HG03439 (cell line): ENCODE measurements around the gene TENT4B.
A peak's percentile ranks its signal among the peaks of the same experiment; 100 is the strongest.

Experiments
- ATAC-seq: cut with Tn5 transposase; IDR thresholded peaks from one replicate; pipeline ENCODE4 v1.9.1; 2021; ENCODE audit warnings: mild to moderate bottlenecking, moderate library complexity; ENCODE audit not compliant: unreplicated experiment

The TENT4B gene

GRCh38 chr16:50252082-50252611 lies 99.0 kb downstream of the TENT4B start:
- no peak for ATAC-seq

GRCh38 chr16:50252874-50253513 lies 99.9 kb downstream of the TENT4B start:
- ATAC-seq = no peak

GRCh38 chr16:50253514-50253910 lies 100.4 kb downstream of the TENT4B start:
- ATAC-seq = no peak

GRCh38 chr16:50254072-50254471 lies 101.0 kb downstream of the TENT4B start:
- ATAC-seq = no peak

- no peak for ATAC-seq
Measured at GRCh38 chr16:50255538-50255937, 102.4 kb downstream of the TENT4B start.

- ATAC-seq = no peak
Measured at GRCh38 chr16:50256604-50257003, 103.5 kb downstream of the TENT4B start.

GRCh38 chr16:50257876-50258275 lies 104.8 kb downstream of the TENT4B start:
- ATAC-seq = no peak

- ATAC-seq = no peak
Measured at GRCh38 chr16:50259334-50260205, 106.5 kb downstream of the TENT4B start.

- ATAC-seq = no peak
Measured at GRCh38 chr16:50260206-50261159, 107.4 kb downstream of the TENT4B start.

GRCh38 chr16:50261160-50261706 lies 108.1 kb downstream of the TENT4B start:
- no peak for ATAC-seq

GRCh38 chr16:50261707-50262235 lies 108.7 kb downstream of the TENT4B start:
- ATAC-seq = no peak

GRCh38 chr16:50263060-50263909 lies 110.2 kb downstream of the TENT4B start:
- no peak for ATAC-seq

- ATAC-seq = no peak
Measured at GRCh38 chr16:50263940-50264929, 111.1 kb downstream of the TENT4B start.

GRCh38 chr16:50265260-50265659 lies 112.2 kb downstream of the TENT4B start:
- no peak for ATAC-seq

GRCh38 chr16:50265716-50266336 lies 112.7 kb downstream of the TENT4B start:
- no peak for ATAC-seq

- peak; percentile 75 for ATAC-seq
Measured at GRCh38 chr16:50266337-50267091, 113.4 kb downstream of the TENT4B start, which contains the start of gene ADCY7. TSS of gene ADCY7 (plus strand) at chr16:50266551. CDS start at chr16:50288180, 21,629 bp downstream.

- no peak for ATAC-seq
Measured at GRCh38 chr16:50267151-50267631, 114.1 kb downstream of the TENT4B start.
